Type B pancreatic cell (in vitro differentiated cells): ENCODE data around the gene ZMYM5. TPM values are rescaled to one million over a fixed set of nuclear protein-coding genes. Genes with fewer than 3 reads are reported as not detected.
A peak's percentile ranks its signal among the peaks of the same experiment; 100 is the strongest.
"Not testable (repeated sequence)": the region's sequence is repeated elsewhere in the genome, so short reads cannot be mapped to it uniquely, and the experiment has no call there.

ENCODE experiments used
- DNase-seq: peaks from one replicate; pipeline ENCODE4 v3.0.0; 2021; ENCODE audit warnings: mixed read lengths; ENCODE audit not compliant: unreplicated experiment; ENCODE audit errors: extremely low spot score
- H3K27ac Mint-ChIP-seq: 2 replicates; pipeline ENCODE4 v1.8.0; 2021; ENCODE audit warnings: mild to moderate bottlenecking, mixed read lengths
- H3K27me3 Mint-ChIP-seq: 2 replicates; pipeline ENCODE4 v1.8.0; 2021; ENCODE audit warnings: mixed read lengths
- H3K36me3 Mint-ChIP-seq: 2 replicates; pipeline ENCODE4 v1.8.0; 2021; ENCODE audit warnings: mixed read lengths
- H3K4me1 Mint-ChIP-seq: one replicate; pipeline ENCODE4 v1.8.0; 2021; ENCODE audit warnings: mixed read lengths; ENCODE audit not compliant: unreplicated experiment
- H3K4me3 Mint-ChIP-seq: 2 replicates; pipeline ENCODE4 v1.8.0; 2021; ENCODE audit warnings: mild to moderate bottlenecking, mixed read lengths
- H3K9me3 Mint-ChIP-seq: 2 replicates; pipeline ENCODE4 v1.8.0; 2021; ENCODE audit warnings: mixed read lengths
- CTCF ChIP-seq: fragments of 200-600 bp; sonication (generic); conservative IDR thresholded peaks from 2 replicates; pipeline ENCODE4 v1.5.0; 2021; ENCODE audit warnings: antibody characterized with exemption, mild to moderate bottlenecking
- long read RNA-seq: library from polyadenylated mRNA; unstranded; transcript quantifications from one replicate; pipeline ENCODE4 v2.0.0, GENCODE V29; 2020
- total RNA-seq: library from RNA; stranded (reverse); gene quantifications from 2 replicates; pipeline ENCODE4 v1.2.1, GENCODE V29; 2021; ENCODE audit warnings: low replicate concordance

Gene ZMYM5
- 15.1 and 16.4 TPM in 2 replicates for total RNA-seq
- long read RNA-seq, transcript ZMYM5-202 (6 exons, 1,382 nt): minor isoform, 16 of 85 reads
- long read RNA-seq, transcript ZMYM5-201 (8 exons, 3,268 nt): major isoform, 25 of 85 reads
- long read RNA-seq, partial matches to known transcripts: 18 of 85 reads
- long read RNA-seq, other reads (novel, unspliced or antisense): 22 of 85 reads

DNA sequence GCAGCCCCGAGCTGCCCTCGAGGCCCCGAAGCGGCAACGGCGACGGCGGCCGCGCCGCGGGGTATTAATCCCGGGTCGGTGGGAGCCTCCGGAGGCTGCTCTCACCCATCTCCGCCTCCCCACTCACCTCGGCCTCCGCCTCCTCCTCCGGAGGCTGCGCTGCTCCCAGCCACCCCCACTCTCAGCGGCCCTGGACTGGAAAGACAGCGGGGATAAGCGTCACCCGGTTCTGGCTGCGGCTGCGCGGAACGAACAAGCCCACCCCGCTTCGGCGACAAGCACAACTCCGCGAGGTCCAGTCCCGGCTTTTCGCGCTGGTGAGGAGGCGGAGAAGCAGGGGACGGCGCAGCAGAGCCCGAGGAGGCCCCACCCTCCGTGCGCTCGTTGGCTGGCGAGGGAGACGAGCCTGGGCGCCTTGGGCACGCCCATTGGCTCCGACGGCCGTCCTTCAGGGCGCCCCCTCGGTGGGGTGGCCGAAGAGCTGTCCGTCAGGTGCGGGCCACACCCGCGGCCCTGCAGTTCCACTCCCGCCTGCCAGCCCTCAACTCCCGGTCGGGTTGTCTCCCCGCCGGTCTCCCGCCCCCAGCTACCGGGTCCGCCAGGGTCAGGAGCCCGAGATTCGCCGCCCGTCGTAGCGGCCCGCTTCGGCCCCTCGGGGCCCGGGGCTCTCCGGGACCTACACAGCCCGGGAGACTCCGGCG is at the start of gene ZMYM5:
TSS of gene ZMYM5 (minus strand) at position 327 of the 701 bp plus-strand sequence. CDS start 11,469 bp downstream, outside the sequence.
- H3K27ac Mint-ChIP-seq: peak within 1 kb of the TSS; percentile 97
- no peak for TF ChIP-seq CTCF
- H3K9me3 Mint-ChIP-seq: no peaks in the 10 kb centered on the region
- H3K27me3 Mint-ChIP-seq: no peaks in the 10 kb centered on the region
- H3K4me3 Mint-ChIP-seq: peak within 1 kb of the TSS; percentile 97
- DNase-seq: peak; percentile 99
- H3K4me1 Mint-ChIP-seq: peaks cover 20% of the 10 kb centered on the region
- peaks cover 10% of the 10 kb centered on the region for H3K36me3 Mint-ChIP-seq

GRCh38 chr13:19910336-19911072 is 47.1 kb upstream of the ZMYM5 start:
- Mint-ChIP-seq H3K36me3 (no peaks in the 10 kb centered on the region), H3K9me3 (no peaks in the 10 kb centered on the region), H3K27me3 (no peaks in the 10 kb centered on the region), H3K27ac (peak overlapping the region; percentile 91), H3K4me3 (peak overlapping the region; percentile 13), H3K4me1 (peaks cover 4% of the 10 kb centered on the region)
- DNase-seq: no peak
- no peak for TF ChIP-seq CTCF

DNA sequence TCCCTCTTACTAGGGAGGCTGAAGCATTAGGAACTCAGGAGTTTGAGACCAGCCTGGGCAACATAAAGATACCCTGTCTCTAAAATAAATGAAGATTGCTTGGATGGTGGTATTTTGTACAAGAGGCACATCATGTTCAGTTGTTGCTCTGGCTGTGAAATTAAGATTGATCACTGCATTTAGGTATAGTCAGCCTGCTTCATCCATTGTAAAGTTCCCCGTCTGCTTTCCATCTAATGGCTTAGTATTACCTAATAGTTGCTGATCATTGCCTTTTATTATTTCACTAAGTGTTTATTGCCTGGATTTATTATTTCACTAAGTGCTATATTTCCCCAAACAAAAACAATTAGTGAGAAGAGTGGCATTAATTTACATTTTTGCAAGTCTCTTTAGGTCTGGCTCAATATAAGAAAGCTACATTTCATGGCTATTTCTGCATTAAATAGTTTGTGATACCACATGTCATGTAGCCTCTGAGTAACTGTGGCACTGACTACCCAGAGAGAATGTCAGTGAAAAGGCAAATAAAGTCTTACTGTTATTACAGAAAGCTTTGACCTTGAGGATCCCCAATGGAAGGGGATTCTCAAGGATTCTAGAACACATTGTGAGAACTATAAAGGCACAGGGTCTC is 45.0 kb upstream of the ZMYM5 start:
- Mint-ChIP-seq H3K4me1 (peaks cover 4% of the 10 kb centered on the region), H3K27ac (no peak overlapping the region), H3K9me3 (no peaks in the 10 kb centered on the region), H3K27me3 (no peaks in the 10 kb centered on the region), H3K4me3 (no peak overlapping the region), H3K36me3 (no peaks in the 10 kb centered on the region)
- no peak for TF ChIP-seq CTCF
- no peak for DNase-seq

GRCh38 chr13:19905487-19906195 is 42.2 kb upstream of the ZMYM5 start:
- not testable (repeated sequence) for H3K27me3 Mint-ChIP-seq, H3K4me1 Mint-ChIP-seq, DNase-seq, H3K4me3 Mint-ChIP-seq, H3K36me3 Mint-ChIP-seq, H3K9me3 Mint-ChIP-seq
- peak overlapping the region; percentile 44 for H3K27ac Mint-ChIP-seq

GRCh38 chr13:19890030-19890429 is 26.6 kb upstream of the ZMYM5 start:
- H3K4me3 Mint-ChIP-seq: no peak overlapping the region
- no peak overlapping the region for H3K27ac Mint-ChIP-seq
- no peak for TF ChIP-seq CTCF
- no peaks in the 10 kb centered on the region for H3K4me1 Mint-ChIP-seq
- no peaks in the 10 kb centered on the region for H3K9me3 Mint-ChIP-seq
- peak; percentile 1 for DNase-seq
- H3K36me3 Mint-ChIP-seq: no peaks in the 10 kb centered on the region
- H3K27me3 Mint-ChIP-seq: no peaks in the 10 kb centered on the region
